Lower lobe of right lung (tissue), 2 donors: ENCODE data around the gene ELF1. TPM values are rescaled to one million over a fixed set of nuclear protein-coding genes. Genes with fewer than 3 reads are reported as not detected.

Source experiments
- ATAC-seq, 2 donors: fragments of 200-7000 bp; cut with Tn5 transposase; one replicate each; pipeline ENCODE4 v1.9.1; 2020 to 2022; ENCODE audit warnings: mild to moderate bottlenecking in 2 of 2, moderate library complexity in 2 of 2
- DNase-seq: peaks from one replicate; pipeline ENCODE4 v3.0.0-alpha.2; 2020
- H3K27ac ChIP-seq: fragments of 200-600 bp; one replicate; pipeline ENCODE4 v1.8.0; 2022
- H3K27me3 ChIP-seq: fragments of 200-600 bp; one replicate; pipeline ENCODE4 v1.8.0; 2022; ENCODE audit warnings: low read depth
- H3K36me3 ChIP-seq: fragments of 200-600 bp; one replicate; pipeline ENCODE4 v1.8.0; 2022; ENCODE audit warnings: mild to moderate bottlenecking
- H3K4me1 ChIP-seq: fragments of 200-600 bp; one replicate; pipeline ENCODE4 v1.8.0; 2022
- H3K4me3 ChIP-seq: fragments of 200-600 bp; one replicate; pipeline ENCODE4 v1.8.0; 2022; ENCODE audit warnings: mild to moderate bottlenecking
- H3K9me3 ChIP-seq: fragments of 200-600 bp; one replicate; pipeline ENCODE4 v1.8.0; 2022
- intact Hi-C: fragments of 100-400 bp; cut with DNase I; formaldehyde crosslinking; loops from one replicate; pipeline ENCODE4 v1.11.0; 2022
- total RNA-seq: library from RNA; stranded (reverse); fragmentation: NEBNext Ultra II Directional; extraction: Animal tissue kit (Norgen Biotek cat#: 25700); gene quantifications from one replicate; pipeline ENCODE4 v1.2.1, GENCODE V29; 2021
- TF ChIP-seq, protein P1 (sequence below): fragments of 200-600 bp; IDR thresholded peaks from one replicate; pipeline ENCODE4 v1.8.0; 2022; ENCODE audit warnings: antibody characterized with exemption, mild to moderate bottlenecking
- donor health status: DM: no; HTN: yes; CAD: no; lungs with severe emphysema.

The ELF1 gene
- total RNA-seq, 1 donor from 2014 or later, result 98.1 TPM

- H3K27me3 ChIP-seq, result no peaks in the 10 kb centered on the region
- DNase-seq, result no peak
- no peaks in the 10 kb centered on the region for H3K9me3 ChIP-seq
- H3K4me3 ChIP-seq, result no peak overlapping the region
- no peak overlapping the region for H3K27ac ChIP-seq
- H3K36me3 ChIP-seq, result peaks cover 5% of the 10 kb centered on the region
- TF ChIP-seq, protein P1, sequence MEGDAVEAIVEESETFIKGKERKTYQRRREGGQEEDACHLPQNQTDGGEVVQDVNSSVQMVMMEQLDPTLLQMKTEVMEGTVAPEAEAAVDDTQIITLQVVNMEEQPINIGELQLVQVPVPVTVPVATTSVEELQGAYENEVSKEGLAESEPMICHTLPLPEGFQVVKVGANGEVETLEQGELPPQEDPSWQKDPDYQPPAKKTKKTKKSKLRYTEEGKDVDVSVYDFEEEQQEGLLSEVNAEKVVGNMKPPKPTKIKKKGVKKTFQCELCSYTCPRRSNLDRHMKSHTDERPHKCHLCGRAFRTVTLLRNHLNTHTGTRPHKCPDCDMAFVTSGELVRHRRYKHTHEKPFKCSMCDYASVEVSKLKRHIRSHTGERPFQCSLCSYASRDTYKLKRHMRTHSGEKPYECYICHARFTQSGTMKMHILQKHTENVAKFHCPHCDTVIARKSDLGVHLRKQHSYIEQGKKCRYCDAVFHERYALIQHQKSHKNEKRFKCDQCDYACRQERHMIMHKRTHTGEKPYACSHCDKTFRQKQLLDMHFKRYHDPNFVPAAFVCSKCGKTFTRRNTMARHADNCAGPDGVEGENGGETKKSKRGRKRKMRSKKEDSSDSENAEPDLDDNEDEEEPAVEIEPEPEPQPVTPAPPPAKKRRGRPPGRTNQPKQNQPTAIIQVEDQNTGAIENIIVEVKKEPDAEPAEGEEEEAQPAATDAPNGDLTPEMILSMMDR, result no peak
- no peak for ATAC-seq
- H3K4me1 ChIP-seq, result peaks cover 32% of the 10 kb centered on the region
- intact Hi-C loops, result no loop called here
Observed at GRCh38 chr13:41026788-41027187, 7.7 kb upstream of the ELF1 start.

DNA sequence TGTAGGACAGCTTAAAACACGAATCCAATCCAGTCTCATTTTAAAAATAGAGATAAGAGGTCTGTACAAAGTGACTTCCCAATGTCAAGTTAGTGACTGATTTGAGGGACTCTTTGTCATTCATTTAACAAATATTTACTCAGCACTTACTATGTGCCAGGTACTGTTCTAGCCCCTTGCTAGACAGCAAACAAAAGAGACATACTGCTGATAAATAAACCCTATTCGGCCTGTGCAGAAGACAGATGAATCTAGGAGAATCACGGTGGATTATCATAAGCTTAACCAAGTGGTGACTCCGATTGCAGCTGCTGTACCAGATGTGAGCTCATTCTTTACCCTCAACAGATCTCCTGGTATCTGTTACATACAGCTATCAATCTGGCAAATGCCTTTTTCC lies 6.4 kb upstream of the ELF1 start:
- ATAC-seq (peak in 1 of 2 donors; percentile 64), DNase-seq (no peak)
- peaks cover 5% of the 10 kb centered on the region for H3K36me3 ChIP-seq
- H3K27ac ChIP-seq, result no peak overlapping the region
- no peaks in the 10 kb centered on the region for H3K27me3 ChIP-seq
- intact Hi-C loops, result no loop called here
- no peak overlapping the region for H3K4me3 ChIP-seq
- no peaks in the 10 kb centered on the region for H3K9me3 ChIP-seq
- TF ChIP-seq, protein P1, result no peak
- H3K4me1 ChIP-seq, result peaks cover 26% of the 10 kb centered on the region

GRCh38 chr13:41019578-41020347 lies 647 bp upstream of the ELF1 start:
- Histone ChIP-seq H3K9me3 (no peaks in the 10 kb centered on the region), H3K4me1 (peaks cover 26% of the 10 kb centered on the region), H3K36me3 (no peaks in the 10 kb centered on the region), H3K27me3 (no peaks in the 10 kb centered on the region), H3K4me3 (peak overlapping the region; percentile 48), H3K27ac (peak overlapping the region; percentile 84)
- peak in 1 of 2 donors; percentile 50 for ATAC-seq
- intact Hi-C loops, result no loop called here
- TF ChIP-seq, protein P1, result no peak
- DNase-seq, result no peak

DNA sequence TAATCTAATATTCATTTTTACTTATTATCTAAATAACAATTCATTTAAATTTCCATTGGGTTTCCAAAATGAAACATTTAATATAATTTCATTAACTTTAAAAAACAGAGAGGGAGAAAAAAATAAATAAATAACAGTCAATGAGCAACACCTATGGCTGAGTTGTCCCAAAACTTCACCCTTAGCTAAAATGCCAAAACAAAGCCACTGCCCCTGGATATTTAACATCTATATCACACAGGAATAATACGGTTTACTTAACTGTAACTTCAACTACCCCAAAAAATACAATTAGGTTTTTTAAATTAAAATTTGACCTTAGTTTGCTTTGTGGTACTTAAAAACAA lies 541 bp downstream of the ELF1 start:
- Histone ChIP-seq H3K36me3 (no peaks in the 10 kb centered on the region), H3K27ac (peak overlapping the region; percentile 84), H3K4me3 (peak overlapping the region; percentile 48), H3K4me1 (peaks cover 32% of the 10 kb centered on the region), H3K9me3 (no peaks in the 10 kb centered on the region), H3K27me3 (no peaks in the 10 kb centered on the region)
- peak in 1 of 2 donors; percentile 31 for ATAC-seq
- TF ChIP-seq, protein P1, result no peak
- intact Hi-C loops, result no loop called here
- no peak for DNase-seq

DNA sequence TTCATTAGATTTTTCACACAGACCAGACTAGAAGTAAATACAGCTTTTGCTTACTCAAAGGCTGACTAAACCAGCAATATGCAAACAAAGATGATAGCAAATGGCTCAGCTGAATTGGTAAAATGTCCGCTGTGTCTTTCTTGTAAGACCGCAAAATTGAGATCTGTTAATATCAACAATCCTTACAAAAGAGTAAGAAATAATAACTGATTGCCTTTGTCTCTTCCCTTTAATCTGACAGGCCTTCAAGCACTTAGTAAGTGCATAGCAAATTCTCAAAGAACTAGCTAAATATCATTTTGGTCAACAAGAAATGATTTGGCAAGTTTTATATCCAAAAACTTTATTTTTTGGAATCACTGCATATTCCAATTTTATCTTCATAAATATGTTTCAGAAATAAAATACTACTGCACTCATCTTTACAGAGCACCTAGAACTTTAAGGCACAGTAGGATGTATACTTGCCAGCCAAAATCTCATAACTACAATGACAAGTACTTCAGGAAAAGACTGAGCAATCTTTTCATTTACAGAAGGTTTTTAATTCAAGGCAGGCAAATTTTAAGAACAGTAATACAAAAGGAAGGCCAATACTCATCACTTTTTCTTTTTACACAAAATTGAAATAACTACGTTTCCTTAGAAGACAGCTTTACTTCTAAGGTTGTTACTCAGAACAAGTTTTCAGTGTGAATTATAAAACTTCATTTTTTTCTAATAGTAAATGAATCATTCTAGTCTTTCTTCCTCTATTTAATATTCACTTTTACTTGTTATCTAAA lies 1.1 kb downstream of the ELF1 start:
- Histone ChIP-seq H3K9me3 (no peaks in the 10 kb centered on the region), H3K4me3 (peak overlapping the region; percentile 48), H3K4me1 (peaks cover 33% of the 10 kb centered on the region), H3K27me3 (no peaks in the 10 kb centered on the region), H3K27ac (peak overlapping the region; percentile 84), H3K36me3 (no peaks in the 10 kb centered on the region)
- peak in 1 of 2 donors; percentile 57 for ATAC-seq
- TF ChIP-seq, protein P1, result no peak
- intact Hi-C loops, result no loop called here
- no peak for DNase-seq
